Measurements from ENCODE around the gene NXN. TPM values are rescaled to one million over a fixed set of nuclear protein-coding genes. Genes with fewer than 3 reads are reported as not detected.
"Not testable (repeated sequence)": the region's sequence is repeated elsewhere in the genome, so short reads cannot be mapped to it uniquely, and the experiment has no call there.

The NXN gene
- polyA plus RNA-seq, 1 donor from 2014 or later, result 14.8 TPM

DNA sequence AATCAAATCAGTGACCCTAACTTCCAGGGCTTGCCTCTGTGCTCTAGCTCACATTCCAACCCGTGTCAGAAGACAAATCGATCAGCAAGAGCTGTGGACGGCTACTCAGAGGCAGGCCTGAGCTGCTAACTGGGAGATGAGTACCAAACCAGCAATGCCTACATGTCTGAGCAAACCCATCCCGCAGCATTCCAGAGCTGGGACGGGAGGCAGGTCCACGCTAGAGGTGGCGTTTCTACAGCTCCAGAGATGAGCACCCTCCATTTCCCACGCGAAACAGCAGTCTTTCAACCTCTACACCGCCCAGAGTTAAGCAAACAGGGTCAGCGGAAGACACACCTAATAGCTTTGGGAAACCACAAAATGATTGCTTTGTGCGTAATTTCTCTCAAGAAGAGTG, 6.5 kb downstream of the NXN start:
- no peaks in the 10 kb centered on the region for H3K36me3 ChIP-seq (ENCODE audit: insufficient read depth, low read length)
- TF ChIP-seq EP300 (conservative IDR thresholded peaks at IDR 0.05; ENCODE audit: poor library complexity, severe bottlenecking) (no peak), RAD21 (conservative IDR thresholded peaks at IDR 0.05) (no peak), MXI1 (conservative IDR thresholded peaks at IDR 0.05; ENCODE audit: poor library complexity, severe bottlenecking) (no peak), POLR2AphosphoS5 (IDR thresholded peaks at IDR 0.05) (no peak), SMC3 (conservative IDR thresholded peaks at IDR 0.05; ENCODE audit: poor library complexity) (no peak), TAF1 (IDR thresholded peaks at IDR 0.05; ENCODE audit: low read depth) (no peak), EZH2 (IDR thresholded peaks at IDR 0.05; ENCODE audit: borderline replicate concordance, insufficient read depth, low read length, poor library complexity, severe bottlenecking) (no peak)
- TF ChIP-seq, protein P1, sequence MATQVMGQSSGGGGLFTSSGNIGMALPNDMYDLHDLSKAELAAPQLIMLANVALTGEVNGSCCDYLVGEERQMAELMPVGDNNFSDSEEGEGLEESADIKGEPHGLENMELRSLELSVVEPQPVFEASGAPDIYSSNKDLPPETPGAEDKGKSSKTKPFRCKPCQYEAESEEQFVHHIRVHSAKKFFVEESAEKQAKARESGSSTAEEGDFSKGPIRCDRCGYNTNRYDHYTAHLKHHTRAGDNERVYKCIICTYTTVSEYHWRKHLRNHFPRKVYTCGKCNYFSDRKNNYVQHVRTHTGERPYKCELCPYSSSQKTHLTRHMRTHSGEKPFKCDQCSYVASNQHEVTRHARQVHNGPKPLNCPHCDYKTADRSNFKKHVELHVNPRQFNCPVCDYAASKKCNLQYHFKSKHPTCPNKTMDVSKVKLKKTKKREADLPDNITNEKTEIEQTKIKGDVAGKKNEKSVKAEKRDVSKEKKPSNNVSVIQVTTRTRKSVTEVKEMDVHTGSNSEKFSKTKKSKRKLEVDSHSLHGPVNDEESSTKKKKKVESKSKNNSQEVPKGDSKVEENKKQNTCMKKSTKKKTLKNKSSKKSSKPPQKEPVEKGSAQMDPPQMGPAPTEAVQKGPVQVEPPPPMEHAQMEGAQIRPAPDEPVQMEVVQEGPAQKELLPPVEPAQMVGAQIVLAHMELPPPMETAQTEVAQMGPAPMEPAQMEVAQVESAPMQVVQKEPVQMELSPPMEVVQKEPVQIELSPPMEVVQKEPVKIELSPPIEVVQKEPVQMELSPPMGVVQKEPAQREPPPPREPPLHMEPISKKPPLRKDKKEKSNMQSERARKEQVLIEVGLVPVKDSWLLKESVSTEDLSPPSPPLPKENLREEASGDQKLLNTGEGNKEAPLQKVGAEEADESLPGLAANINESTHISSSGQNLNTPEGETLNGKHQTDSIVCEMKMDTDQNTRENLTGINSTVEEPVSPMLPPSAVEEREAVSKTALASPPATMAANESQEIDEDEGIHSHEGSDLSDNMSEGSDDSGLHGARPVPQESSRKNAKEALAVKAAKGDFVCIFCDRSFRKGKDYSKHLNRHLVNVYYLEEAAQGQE (IDR thresholded peaks at IDR 0.05; ENCODE audit: borderline replicate concordance), result no peak
- TF ChIP-seq, protein P2, sequence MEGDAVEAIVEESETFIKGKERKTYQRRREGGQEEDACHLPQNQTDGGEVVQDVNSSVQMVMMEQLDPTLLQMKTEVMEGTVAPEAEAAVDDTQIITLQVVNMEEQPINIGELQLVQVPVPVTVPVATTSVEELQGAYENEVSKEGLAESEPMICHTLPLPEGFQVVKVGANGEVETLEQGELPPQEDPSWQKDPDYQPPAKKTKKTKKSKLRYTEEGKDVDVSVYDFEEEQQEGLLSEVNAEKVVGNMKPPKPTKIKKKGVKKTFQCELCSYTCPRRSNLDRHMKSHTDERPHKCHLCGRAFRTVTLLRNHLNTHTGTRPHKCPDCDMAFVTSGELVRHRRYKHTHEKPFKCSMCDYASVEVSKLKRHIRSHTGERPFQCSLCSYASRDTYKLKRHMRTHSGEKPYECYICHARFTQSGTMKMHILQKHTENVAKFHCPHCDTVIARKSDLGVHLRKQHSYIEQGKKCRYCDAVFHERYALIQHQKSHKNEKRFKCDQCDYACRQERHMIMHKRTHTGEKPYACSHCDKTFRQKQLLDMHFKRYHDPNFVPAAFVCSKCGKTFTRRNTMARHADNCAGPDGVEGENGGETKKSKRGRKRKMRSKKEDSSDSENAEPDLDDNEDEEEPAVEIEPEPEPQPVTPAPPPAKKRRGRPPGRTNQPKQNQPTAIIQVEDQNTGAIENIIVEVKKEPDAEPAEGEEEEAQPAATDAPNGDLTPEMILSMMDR (IDR thresholded peaks at IDR 0.05; ENCODE audit: poor library complexity, severe bottlenecking), result no peak
- H4K20me1 ChIP-seq (ENCODE audit: insufficient read depth), result no peaks in the 10 kb centered on the region
- H3K9ac ChIP-seq (ENCODE audit: low read length), result no peak overlapping the region
- H3K27ac ChIP-seq (ENCODE audit: low read length), result no peak overlapping the region
- H3K79me2 ChIP-seq (replicated peaks; ENCODE audit: insufficient read depth, low read length), result peaks cover 81% of the 10 kb centered on the region
- no peak overlapping the region for H2AFZ ChIP-seq (ENCODE audit: low read depth, low read length)
- H3K9me3 ChIP-seq (ENCODE audit: low read length), result no peaks in the 10 kb centered on the region
- no peak overlapping the region for H3K4me3 ChIP-seq (ENCODE audit: low read length)
- H3K4me2 ChIP-seq (ENCODE audit: low read length), result no peak overlapping the region
- H3F3A ChIP-seq (ENCODE audit: insufficient read depth, low read length, poor library complexity, severe bottlenecking), result no peaks in the 10 kb centered on the region
- H3K27me3 ChIP-seq (ENCODE audit: insufficient read depth, low read depth, low read length), result no peaks in the 10 kb centered on the region
- no peaks in the 10 kb centered on the region for H3K9me2 ChIP-seq (ENCODE audit: insufficient read depth, low read length)

DNA sequence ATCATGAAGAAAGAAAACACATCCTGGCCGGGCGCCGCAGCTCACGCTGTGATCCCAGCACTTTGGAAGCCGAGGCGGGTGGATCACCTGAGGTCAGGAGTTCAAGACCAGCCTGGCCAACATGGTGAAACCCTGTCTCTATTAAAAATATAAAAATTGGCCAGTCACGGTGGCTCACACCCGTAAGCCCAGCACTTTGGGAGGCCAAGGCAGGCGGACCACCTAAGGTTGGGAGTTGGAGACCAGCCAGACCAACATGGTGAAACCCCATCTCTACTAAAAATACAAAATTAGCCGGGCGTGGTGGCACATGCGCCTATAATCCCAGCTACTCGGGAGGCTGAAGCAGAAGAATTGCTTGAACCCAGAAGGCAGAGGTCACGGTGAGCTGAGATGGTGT, 7.7 kb downstream of the NXN start:
- H4K20me1 ChIP-seq (ENCODE audit: insufficient read depth); H3K9me2 ChIP-seq (ENCODE audit: insufficient read depth, low read length); H3K4me2 ChIP-seq (ENCODE audit: low read length); H3K36me3 ChIP-seq (ENCODE audit: insufficient read depth, low read length); H3K4me3 ChIP-seq (ENCODE audit: low read length); H3K27ac ChIP-seq (ENCODE audit: low read length); H3K9me3 ChIP-seq (ENCODE audit: low read length); H3K27me3 ChIP-seq (ENCODE audit: insufficient read depth, low read depth, low read length); H3F3A ChIP-seq (ENCODE audit: insufficient read depth, low read length, poor library complexity, severe bottlenecking); H2AFZ ChIP-seq (ENCODE audit: low read depth, low read length); H3K9ac ChIP-seq (ENCODE audit: low read length): not testable (repeated sequence)
- H3K79me2 ChIP-seq (replicated peaks; ENCODE audit: insufficient read depth, low read length), result peaks cover 80% of the 10 kb centered on the region

DNA sequence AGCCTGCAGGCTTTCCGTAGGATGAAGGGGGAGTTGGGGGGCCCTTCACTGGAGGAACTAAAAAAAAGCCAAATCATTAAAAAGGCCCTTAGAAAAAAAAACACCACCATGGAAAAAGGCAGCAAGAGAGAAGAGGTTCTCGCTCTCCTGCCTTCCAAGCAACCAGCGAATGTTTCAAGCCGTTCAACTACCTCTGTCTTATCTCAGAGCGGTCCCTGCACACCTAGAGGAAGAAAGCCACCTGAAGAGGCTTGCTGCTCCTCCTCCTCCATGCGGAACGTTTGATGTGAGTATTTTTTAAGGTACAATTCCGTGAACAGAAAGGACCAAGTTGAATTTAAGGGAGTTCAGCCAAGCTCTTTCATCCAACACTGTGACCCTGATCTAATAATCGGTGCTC, 9.2 kb downstream of the NXN start:
- Histone ChIP-seq H2AFZ (ENCODE audit: low read depth, low read length) (no peak overlapping the region), H4K20me1 (ENCODE audit: insufficient read depth) (no peaks in the 10 kb centered on the region), H3K4me2 (ENCODE audit: low read length) (peak overlapping the region; percentile 59), H3K79me2 (replicated peaks; ENCODE audit: insufficient read depth, low read length) (peaks cover 67% of the 10 kb centered on the region), H3K9me3 (ENCODE audit: low read length) (no peaks in the 10 kb centered on the region), H3K4me3 (ENCODE audit: low read length) (peak overlapping the region; percentile 58), H3K9me2 (ENCODE audit: insufficient read depth, low read length) (no peaks in the 10 kb centered on the region), H3K27me3 (ENCODE audit: insufficient read depth, low read depth, low read length) (no peaks in the 10 kb centered on the region), H3F3A (ENCODE audit: insufficient read depth, low read length, poor library complexity, severe bottlenecking) (no peaks in the 10 kb centered on the region), H3K9ac (ENCODE audit: low read length) (peak overlapping the region; percentile 45), H3K27ac (ENCODE audit: low read length) (peak overlapping the region; percentile 26), H3K36me3 (ENCODE audit: insufficient read depth, low read length) (no peaks in the 10 kb centered on the region)
- TF ChIP-seq SMC3 (conservative IDR thresholded peaks at IDR 0.05; ENCODE audit: poor library complexity), result no peak
- TF ChIP-seq, protein P2 (IDR thresholded peaks at IDR 0.05; ENCODE audit: poor library complexity, severe bottlenecking), result no peak
- TF ChIP-seq RAD21 (conservative IDR thresholded peaks at IDR 0.05), result no peak
- TF ChIP-seq EZH2 (IDR thresholded peaks at IDR 0.05; ENCODE audit: borderline replicate concordance, insufficient read depth, low read length, poor library complexity, severe bottlenecking), result no peak
- TF ChIP-seq, protein P1 (IDR thresholded peaks at IDR 0.05; ENCODE audit: borderline replicate concordance), result no peak
- TF ChIP-seq TAF1 (IDR thresholded peaks at IDR 0.05; ENCODE audit: low read depth), result no peak
- no peak for TF ChIP-seq MXI1 (conservative IDR thresholded peaks at IDR 0.05; ENCODE audit: poor library complexity, severe bottlenecking)
- no peak for TF ChIP-seq EP300 (conservative IDR thresholded peaks at IDR 0.05; ENCODE audit: poor library complexity, severe bottlenecking)
- no peak for TF ChIP-seq POLR2AphosphoS5 (IDR thresholded peaks at IDR 0.05)
